DMS 273 (cell line): ENCODE results near the gene ACADVL.
"Not testable (repeated sequence)": the region's sequence is repeated elsewhere in the genome, so short reads cannot be mapped to it uniquely, and the experiment has no call there.

Source experiments
- DNase-seq: peaks from one replicate; lab custom pipeline; 2025; ENCODE audit not compliant: unreplicated experiment; lab: John Stamatoyannopoulos, UW

The ACADVL gene

GRCh38 chr17:7234083-7234951 is 14.6 kb downstream of the ACADVL start, which contains the start of gene DVL2:
Gene DVL2, minus strand, starts transcription at chr17:7234517. Its CDS starts 255 bp downstream, at chr17:7234262.
- peak; percentile 95 for DNase-seq

GRCh38 chr17:7235693-7236665 is 16.2 kb downstream of the ACADVL start:
- no peak for DNase-seq

DNA sequence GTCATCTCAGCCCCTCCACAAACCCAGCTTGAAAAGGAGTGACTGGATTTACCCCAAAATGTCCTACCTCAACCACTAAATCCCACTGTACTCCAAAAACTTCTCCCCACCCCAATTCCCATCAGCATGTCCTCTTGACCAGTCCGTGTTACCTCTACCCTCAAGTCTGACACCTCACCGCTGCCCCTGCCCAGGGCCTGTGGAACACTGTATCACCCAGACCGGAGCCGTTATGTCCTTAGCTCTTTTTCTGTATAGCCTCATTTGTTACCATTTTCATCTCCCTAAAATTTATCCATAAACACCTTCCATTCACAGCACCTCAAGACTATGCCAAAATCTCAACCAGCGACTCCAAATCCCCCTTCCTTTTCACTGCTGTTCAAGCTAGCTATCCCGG is 17.1 kb downstream of the ACADVL start:
- no peak for DNase-seq

DNA sequence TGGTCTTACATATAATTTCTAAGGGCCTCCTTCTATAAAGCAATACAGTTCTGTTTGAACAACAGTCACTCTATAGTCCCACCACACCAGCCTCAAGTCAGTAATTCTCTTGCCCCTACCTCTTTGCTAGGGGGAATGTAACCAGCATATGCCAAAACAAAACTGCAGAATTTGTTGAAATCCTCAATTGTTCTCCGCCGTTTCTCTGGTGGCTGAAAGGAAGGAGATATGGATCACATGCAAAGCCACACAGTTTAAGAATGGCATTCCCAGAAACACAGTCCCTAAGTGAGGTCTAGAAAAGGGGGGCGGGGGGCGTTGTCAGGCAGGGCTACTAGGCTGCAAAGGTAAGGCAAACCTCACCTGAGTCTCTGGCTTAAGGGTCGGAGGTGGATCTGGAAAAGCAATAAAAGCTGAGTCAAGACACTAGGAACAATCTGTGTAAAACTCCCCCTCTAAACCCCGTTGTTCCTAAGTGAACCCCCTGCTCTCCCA is 17.6 kb downstream of the ACADVL start:
- no peak for DNase-seq

- DNase-seq: peak; percentile 85
These were observed 18.2 kb downstream of the ACADVL start for GRCh38 chr17:7237761-7238419.

DNA sequence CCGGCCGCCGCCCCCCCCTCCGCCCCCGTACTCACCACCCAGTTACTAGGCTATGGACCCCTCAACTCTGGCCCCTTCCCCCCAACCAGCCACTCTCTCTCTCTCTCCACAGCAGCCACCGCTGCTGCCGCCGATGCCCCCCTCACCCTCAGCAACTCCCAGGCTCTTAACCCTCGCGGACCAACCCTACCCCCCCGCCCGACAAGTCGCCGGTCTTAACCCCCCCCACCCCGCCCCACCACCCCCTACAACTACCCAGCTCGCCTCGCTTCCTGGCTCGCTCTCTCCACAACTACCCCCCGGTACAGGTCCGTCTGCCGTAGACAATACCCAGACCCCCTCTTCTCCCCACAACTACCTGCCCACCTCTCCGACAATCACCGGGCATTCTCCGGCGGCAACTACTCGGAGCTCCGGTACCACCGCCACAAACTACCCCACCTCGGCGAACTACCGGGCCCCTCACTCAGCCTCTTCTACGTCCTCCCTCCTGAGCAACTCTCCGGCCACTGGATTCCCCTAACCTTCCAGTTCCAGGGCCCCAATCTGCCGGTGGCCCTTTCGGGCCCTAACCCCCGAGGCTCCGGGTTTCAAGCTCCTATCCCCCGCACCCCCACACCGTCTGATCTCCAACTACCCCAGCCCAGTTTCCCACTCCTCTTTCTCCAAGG is 18.8 kb downstream of the ACADVL start:
- DNase-seq: peak; percentile 61

DNA sequence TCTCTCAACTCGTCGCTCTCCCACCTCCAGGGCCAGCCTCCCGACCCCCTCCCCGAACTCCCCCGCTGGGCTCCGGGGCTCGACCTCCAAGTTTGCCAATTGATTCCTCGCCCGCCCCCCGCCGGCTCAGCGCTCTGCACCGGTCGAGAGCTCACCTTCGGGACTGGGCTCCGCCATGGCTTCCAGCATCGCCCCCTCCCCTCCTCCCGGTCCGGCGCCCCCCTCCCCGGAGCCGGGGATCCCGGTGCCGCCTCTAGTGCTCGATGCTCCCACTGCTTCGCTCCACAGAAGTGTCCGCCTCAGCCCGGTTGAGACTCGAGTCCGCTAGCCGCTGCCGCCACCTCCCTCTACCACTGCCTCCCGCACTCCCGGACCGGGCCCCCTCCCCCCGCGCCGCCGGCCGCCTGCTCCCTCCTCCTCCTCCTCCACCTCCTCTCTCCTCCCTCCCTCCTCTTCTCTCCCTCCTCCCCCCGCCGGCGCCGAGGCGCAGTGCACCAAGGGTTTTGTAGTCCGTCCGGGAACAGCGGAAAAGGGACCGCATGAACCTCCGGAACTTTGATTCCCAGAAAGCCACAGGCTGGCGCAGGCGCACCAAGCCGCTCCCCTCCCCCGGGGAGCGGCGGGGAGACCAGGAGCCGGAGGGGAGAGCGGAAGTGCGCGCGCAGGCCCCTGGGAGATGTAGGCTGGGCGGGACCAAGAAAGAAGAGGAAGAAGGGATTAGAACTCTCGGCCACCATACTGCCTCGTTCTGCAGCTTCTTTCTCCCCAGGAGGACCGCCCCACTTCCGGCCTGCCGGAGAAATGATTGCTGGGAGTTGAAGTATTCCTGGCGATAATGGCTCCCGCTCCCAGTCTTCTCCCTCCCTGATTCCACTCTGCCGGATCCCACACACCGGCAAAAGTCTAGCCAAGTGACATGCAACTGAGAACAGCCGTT is 19.6 kb downstream of the ACADVL start, which contains the start of gene PHF23:
Gene PHF23, minus strand, starts transcription at position 367 of the 937 bp plus-strand sequence. Its CDS starts 178 bp downstream, at position 189.
- peak; percentile 99 for DNase-seq

- no peak for DNase-seq
These were observed 20.6 kb downstream of the ACADVL start for GRCh38 chr17:7240375-7240774.

DNA sequence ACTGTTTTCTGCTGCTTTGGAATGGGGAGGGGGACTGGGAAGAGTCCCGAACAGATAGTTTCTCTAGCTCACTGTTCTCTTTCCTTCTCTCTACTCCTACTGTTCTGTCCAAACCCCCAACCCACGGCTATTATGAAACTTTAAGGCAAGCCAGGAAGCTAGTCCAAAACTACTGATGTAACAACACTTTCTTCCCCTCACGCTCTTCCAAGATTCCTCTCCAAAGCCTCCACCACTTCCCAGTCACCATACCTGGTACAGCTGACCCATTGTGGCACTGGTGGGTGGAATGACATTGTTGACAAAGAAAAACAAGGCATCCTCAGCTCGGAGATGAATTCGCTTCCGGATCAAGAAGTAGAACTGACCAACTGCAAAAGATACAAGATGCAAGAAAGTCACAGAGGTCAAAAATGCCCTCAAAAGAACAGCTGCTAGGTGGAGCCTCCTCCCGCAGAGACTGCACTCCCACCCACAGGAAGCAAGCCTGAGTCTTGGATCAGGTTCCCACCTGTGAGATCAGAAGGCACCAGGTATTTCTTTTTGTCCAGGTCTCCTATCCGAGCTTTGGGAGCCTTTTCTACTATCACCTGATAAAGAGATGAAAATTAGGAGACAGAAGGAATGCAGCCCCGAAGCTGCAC is 21.5 kb downstream of the ACADVL start:
- no peak for DNase-seq

DNA sequence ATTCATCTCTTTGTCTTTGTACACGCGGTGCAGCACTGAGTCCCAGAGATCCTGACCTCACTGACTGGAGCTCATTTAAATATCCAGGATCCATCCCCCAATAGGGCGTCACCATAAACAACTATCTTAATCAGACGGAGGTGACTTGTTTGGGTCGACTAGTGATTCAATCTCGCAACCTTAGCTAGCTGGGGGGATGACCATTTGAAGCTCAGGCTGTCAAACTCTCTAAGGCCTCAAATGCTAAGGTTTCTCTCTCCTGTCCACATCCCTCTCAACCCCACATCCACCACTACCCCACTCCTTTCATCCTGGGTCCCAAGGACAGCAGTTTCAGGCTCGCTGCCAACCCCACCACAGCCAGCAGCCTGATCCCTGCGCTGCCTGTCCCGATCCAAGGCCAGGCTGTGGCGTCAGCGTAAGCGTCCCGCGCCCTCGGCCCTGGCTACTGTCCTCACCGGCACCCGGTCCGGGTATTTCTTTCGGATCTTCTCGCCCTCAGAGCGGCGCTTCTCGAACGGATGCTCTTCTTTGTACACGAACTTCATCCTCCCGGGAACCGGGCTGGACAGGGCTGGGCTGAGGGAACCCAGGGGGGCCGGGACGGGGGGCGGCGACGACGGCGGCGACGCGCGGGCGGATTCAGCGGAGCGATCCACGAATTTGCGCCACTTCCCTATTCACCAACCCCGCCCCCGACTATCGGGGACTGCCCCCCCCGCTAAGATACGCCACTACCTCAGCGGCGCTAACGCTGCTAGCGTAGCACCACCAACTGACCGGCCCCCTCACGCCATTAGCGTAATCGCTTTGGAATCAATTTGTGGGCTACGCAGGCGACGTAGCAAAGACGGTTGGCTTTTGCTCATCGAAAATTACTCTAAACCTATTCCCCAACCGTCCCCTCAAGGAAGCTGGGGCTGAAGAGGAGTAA is 22.3 kb downstream of the ACADVL start, which contains the start of gene GABARAP:
Gene GABARAP, minus strand, starts transcription at position 667 of the 934 bp plus-strand sequence. Its CDS starts 119 bp downstream, at position 548.
- DNase-seq: peak; percentile 92

GRCh38 chr17:7242717-7243452 is 23.1 kb downstream of the ACADVL start:
- DNase-seq: peak; percentile 96

DNA sequence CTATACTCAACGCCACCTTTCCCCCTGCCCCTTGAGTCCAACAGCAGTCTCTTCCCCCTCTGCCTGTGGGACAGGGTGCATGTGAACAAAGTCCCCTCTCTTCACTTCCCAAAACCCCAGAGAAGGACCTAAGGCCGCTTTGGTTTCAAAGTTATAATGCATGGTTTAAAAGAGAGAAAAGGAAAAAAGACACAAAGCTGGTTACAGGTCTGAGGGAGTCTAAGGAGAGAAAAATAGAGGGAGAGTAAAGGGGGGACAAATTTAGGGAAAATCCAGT is 23.7 kb downstream of the ACADVL start:
- DNase-seq: no peak

DNA sequence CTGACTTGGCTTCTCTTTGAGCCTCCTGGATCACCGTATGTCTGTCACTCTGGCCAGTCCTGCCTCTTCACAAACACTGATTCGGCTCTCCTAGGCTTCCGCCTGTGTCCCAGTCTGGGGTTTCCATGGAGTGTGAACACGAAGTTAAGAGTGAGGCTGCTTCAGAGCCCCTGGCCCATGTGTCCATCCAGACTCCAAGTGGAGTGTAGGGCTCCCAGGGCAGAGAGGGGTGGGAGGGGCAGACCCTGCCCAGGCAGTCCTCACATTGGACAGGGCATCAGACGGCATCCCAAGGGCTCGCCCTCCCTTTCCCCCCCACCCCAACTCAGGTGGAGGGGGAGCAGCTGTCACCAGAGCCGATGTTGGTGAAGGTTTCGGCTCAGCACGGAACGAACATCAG is 24.1 kb downstream of the ACADVL start:
- DNase-seq: not testable (repeated sequence)

DNA sequence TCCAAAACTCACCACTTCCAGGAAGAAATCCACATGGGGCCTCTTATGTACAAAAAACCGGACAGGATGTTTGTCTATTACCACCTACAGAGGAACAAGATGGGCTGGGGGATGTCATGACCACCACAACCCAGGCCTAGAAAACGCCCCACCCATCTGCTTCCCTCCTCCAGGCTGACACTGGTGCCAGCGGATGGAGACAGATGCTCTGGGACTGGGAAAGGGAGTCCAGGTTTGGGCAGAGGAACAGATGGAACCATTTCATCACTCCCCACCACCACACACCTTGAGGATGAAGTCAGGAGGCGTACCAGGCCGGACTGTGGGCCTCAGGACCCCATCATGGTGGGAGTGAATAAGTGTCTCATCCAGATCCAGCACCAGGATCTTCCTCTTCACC is 27.0 kb downstream of the ACADVL start:
- no peak for DNase-seq

GRCh38 chr17:7248796-7249195 is 29.1 kb downstream of the ACADVL start:
- DNase-seq: no peak

DNA sequence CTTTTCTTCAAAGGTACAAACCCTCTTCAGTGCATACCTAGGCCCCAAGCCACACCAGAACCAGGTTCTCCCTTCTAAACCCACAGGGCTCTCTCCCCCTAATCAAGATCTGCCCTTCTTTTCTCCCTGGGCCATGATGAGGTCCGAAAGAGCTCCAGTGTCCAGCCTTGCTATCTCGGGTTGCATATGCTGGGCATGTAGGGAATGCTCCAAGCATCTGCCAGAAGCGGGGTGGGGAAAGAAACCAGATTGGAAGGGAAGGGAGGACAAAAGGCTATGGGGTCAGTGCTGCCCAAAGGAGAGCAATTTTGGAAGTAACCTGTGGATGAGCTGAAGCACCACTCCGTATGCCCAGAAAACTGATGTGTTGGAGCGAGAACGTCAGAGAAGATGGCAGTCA is 29.5 kb downstream of the ACADVL start:
- no peak for DNase-seq

- no peak for DNase-seq
These were observed 30.1 kb downstream of the ACADVL start for GRCh38 chr17:7249830-7250229.
